GM19023 (cell line): ENCODE measurements around the gene ZSWIM1.
"Not testable (repeated sequence)": the region's sequence is repeated elsewhere in the genome, so short reads cannot be mapped to it uniquely, and the experiment has no call there.

Source experiments
- ATAC-seq: cut with Tn5 transposase; IDR thresholded peaks from one replicate; pipeline ENCODE4 v1.9.1; 2021; ENCODE audit warnings: mild to moderate bottlenecking, moderate library complexity; ENCODE audit not compliant: unreplicated experiment

Gene ZSWIM1

DNA sequence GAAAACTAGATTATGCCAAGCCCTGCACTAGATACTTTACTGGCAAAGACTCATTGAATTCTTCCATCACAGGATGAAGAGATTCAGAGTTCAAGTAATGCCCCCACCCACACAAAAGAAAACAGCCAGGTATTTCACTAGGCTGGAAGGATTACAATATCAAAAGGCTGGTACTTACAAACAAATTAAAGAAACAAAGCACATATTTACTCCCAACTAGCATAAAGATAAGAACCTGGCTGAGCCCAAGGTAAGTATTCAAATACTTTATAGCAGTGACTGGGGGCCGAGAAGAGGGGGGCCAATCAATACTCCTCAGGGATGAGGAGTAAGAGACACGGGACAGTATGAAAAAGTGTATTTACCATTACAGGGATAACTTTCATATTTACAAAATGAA is 27.5 kb upstream of the ZSWIM1 start:
- ATAC-seq: no peak

GRCh38 chr20:45857114-45857881 is 23.7 kb upstream of the ZSWIM1 start, which contains the start of the genes ACOT8 and ZSWIM3:
ACOT8 (minus strand) TSS chr20:45857392; CDS start chr20:45857315, 77 bp downstream.
ZSWIM3 (plus strand) TSS chr20:45857614; CDS start chr20:45857826, 212 bp downstream.
- peak; percentile 94 for ATAC-seq

- peak; percentile 15 for ATAC-seq
Measured at GRCh38 chr20:45857882-45858216, 23.2 kb upstream of the ZSWIM1 start.

DNA sequence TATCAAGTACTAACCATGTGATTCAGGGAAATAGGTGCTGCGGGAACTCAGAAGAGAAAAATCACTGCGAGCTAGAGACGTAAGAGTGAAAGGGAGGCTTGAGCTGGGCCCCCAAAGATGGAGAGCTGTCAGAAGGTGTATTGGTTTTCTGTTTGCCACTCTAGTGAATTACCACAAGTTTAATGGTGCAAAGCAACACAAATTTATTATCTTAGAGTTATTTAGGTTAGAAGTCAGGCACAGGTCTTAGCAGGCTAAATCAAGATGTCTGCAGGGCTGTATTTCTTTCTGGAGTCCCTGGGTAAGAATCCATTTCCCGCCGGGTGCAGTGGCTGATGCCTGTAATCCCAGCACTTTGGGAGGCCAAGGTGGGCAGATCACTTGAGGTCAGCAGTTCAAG is 21.1 kb upstream of the ZSWIM1 start:
- ATAC-seq: no peak

- no peak for ATAC-seq
Measured at GRCh38 chr20:45860560-45861220, 20.3 kb upstream of the ZSWIM1 start.

GRCh38 chr20:45861221-45862075 is 19.6 kb upstream of the ZSWIM1 start:
- no peak for ATAC-seq

GRCh38 chr20:45863543-45864470 is 17.2 kb upstream of the ZSWIM1 start:
- ATAC-seq: no peak

DNA sequence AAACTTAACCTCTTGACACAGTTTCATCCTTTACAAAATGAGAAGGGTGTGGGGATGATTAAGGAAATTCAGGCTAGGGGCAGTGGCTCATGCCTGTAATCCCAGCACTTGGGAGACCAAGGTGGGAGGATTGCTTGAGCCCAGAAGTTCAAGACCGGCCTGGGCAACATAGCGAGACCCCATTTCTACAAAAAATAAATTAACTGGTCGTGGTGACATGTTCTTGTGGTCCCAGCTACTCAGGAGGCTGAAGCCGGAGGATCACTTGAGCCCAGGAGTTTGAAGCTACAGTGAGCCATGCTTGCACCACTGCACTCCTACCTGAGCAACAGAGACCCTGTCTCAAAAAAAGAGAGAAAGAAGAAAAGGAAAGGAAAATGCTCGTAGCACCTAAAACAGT is 14.6 kb upstream of the ZSWIM1 start:
- no peak for ATAC-seq

GRCh38 chr20:45867136-45867818 is 13.8 kb upstream of the ZSWIM1 start:
- ATAC-seq: no peak

- ATAC-seq: no peak
Measured at GRCh38 chr20:45867819-45868176, 13.2 kb upstream of the ZSWIM1 start.

GRCh38 chr20:45872626-45873025 is 8.4 kb upstream of the ZSWIM1 start:
- no peak for ATAC-seq

DNA sequence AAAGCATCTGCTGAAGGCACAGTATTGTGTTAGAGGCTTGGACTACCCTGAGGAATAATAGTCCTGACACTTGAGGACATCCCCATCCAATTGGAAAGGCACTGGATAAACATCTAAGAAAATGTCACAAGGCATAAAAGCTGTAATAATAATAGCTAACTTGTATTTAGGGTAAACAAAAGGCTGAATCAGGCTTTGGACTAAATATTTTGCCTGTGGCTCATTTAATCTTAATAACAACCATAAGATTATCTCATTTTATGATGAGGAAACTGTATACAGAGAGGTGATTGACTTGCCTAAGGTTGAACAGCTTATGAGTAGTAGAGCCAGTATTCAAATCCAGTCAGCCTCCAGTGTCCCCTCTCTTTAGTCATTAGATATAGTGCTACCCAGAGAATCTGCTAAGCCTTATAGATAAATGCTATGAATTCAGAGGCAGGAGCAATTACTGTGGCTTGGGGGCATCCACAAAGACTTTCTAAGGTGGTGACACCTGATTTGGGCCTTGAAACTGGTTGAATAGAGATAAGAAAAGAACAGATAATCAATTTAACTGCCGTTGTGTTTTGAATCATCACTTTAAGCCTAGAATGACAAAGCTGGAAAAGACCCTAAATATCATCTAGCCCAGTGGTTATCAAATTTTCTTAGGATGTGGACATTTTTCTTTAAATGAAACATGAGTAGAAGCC is 7.5 kb upstream of the ZSWIM1 start:
- no peak for ATAC-seq

DNA sequence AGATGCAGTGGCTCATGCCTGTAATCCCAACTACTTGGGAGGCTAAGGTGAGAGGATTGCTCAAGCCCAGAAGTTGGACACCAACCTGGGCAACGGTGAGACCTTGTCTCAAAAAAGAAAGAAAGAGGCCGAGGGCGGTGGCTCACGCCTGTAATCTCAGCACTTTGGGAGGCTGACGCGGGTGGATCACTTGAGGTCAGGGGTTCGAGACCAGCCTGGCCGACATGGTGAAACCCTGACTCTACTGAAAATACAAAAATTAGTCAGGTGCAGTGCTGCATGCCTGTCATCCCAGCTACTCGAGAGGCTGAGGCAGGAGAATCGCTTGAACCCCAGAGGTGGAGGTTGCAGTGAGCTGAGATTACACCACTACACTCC is 6.9 kb upstream of the ZSWIM1 start:
- ATAC-seq: not testable (repeated sequence)

GRCh38 chr20:45874576-45874975 is 6.5 kb upstream of the ZSWIM1 start:
- no peak for ATAC-seq

GRCh38 chr20:45878076-45878761 is 2.8 kb upstream of the ZSWIM1 start:
- no peak for ATAC-seq

DNA sequence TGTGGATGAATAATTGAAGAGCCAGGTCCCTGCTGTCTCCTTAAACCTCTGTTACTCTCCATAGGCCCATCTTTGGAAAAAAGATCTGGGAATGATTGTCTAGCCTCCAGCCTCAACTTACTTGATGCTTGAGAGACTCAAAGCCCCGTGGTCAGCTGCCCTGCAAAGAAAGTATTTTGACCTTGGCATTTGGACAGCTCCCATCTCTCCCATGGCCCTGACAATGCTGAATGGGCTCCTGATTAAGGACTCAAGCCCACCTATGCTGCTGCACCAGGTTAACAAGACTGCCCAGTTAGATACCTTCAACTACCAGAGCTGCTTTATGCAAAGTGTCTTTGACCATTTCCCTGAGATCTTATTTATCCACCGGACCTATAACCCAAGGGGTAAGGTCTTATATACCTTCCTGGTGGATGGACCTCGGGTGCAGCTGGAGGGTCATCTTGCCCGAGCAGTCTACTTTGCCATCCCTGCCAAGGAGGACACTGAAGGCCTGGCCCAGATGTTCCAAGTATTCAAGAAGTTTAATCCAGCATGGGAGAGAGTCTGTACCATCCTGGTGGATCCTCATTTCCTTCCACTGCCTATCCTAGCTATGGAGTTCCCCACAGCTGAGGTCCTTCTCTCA is 1.6 kb downstream of the ZSWIM1 start:
- no peak for ATAC-seq

DNA sequence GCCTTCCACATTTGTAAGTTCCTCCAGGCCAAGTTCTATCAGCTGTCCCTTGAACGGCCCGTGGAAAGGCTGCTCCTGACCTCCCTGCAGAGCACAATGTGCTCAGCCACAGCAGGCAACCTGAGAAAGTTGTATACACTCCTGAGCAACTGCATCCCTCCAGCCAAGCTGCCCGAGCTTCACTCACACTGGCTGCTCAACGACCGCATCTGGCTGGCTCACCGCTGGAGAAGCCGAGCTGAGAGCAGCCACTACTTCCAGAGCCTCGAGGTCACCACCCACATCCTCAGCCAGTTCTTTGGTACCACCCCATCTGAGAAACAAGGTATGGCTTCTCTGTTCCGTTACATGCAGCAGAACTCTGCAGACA is 2.1 kb downstream of the ZSWIM1 start:
- no peak for ATAC-seq

DNA sequence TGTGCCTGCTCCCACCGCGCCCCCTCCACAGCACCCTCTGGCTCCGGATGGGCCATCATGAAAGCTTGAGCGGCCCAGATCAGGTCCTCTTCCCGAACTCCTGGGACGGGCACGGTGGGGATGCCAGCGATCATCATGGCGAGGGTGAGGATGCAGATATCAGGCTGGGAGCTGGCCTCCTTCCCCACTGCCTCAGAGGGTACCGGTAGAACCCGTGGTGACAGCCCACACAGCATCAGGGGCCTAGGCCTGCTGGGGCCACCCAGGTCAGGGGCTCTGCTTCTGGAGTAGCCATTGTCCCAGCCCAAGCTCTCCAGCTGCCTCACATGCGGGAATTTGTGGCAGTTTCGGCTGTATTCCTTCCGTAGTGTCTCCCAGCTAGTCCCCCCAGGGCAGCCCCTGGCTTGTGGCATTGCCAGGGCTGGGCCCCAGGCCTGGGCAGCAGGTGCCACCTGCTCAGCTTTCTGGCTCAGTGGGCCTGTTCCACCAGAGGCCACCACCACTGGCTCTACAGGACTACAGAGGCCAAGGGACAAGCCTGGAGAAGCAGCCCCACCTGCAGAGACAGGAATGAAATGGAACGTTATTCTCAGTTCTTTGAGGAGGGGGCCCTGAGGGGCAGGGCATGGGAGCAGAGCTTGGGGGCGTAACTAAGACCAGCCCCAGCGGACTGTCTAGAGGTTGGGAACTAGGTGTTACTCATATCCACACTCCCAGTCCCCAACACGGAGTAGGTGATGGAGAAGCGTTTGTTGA is 5.7 kb downstream of the ZSWIM1 start:
- ATAC-seq: no peak
